ENCODE data around the gene TDRD15. TPM values are rescaled to one million over a fixed set of nuclear protein-coding genes. Genes with fewer than 3 reads are reported as not detected.
"Not testable (repeated sequence)": the region's sequence is repeated elsewhere in the genome, so short reads cannot be mapped to it uniquely, and the experiment has no call there.

Gene TDRD15
- total RNA-seq, 1 experiment from 2014 or later: not detected

DNA sequence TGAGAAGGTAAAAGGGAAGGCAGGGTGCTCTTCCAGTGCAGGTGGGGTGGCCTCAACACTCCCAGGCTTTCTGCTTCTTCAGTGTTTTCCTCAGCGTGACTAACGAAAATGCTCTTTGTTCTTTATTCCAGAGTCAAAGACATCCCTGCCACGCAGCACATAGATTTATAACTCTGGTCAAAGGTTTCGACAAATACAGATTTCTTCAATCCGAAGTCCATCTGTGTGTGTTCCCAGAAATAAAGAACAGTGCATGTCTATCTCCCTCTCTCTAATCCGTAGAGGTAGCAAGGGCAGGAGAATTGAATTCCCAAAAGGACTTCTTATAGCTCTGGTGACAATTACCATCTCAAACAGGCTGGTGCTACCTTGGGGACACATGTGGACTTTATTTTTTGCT is 26.4 kb upstream of the TDRD15 start:
- DNase-seq: no peak
- Histone ChIP-seq H3K27ac (ENCODE audit: low read length) (no peak overlapping the region), H3K9me2 (replicated peaks; ENCODE audit: insufficient read depth, low read length) (no peaks in the 10 kb centered on the region), H3K9ac (ENCODE audit: low read length) (no peak overlapping the region), H3K9me3 (ENCODE audit: low read length) (no peaks in the 10 kb centered on the region), H4K20me1 (ENCODE audit: insufficient read depth, low read depth, low read length) (no peaks in the 10 kb centered on the region), H3K36me3 (ENCODE audit: insufficient read depth, low read length) (no peaks in the 10 kb centered on the region), H3K27me3 (ENCODE audit: low read length) (no peaks in the 10 kb centered on the region), H3K4me1 (ENCODE audit: low read length) (no peaks in the 10 kb centered on the region), H3K79me2 (ENCODE audit: low read length) (no peaks in the 10 kb centered on the region), H3K4me3 (ENCODE audit: low read length) (no peak overlapping the region), H2AFZ (ENCODE audit: low read length) (no peak overlapping the region), H3K4me2 (ENCODE audit: low read depth, low read length, poor library complexity, severe bottlenecking) (no peak overlapping the region)

GRCh38 chr2:21098294-21098693 is 25.5 kb upstream of the TDRD15 start:
- no peak overlapping the region for H3K4me2 ChIP-seq (ENCODE audit: low read depth, low read length, poor library complexity, severe bottlenecking)
- DNase-seq: peak; percentile 10
- no peak overlapping the region for H3K4me3 ChIP-seq (ENCODE audit: low read length)
- H3K27ac ChIP-seq (ENCODE audit: low read length): no peak overlapping the region
- H2AFZ ChIP-seq (ENCODE audit: low read length): no peak overlapping the region
- H3K36me3 ChIP-seq (ENCODE audit: insufficient read depth, low read length): no peaks in the 10 kb centered on the region
- H3K4me1 ChIP-seq (ENCODE audit: low read length): no peaks in the 10 kb centered on the region
- H3K9ac ChIP-seq (ENCODE audit: low read length): no peak overlapping the region
- H4K20me1 ChIP-seq (ENCODE audit: insufficient read depth, low read depth, low read length): no peaks in the 10 kb centered on the region
- no peaks in the 10 kb centered on the region for H3K27me3 ChIP-seq (ENCODE audit: low read length)
- no peaks in the 10 kb centered on the region for H3K79me2 ChIP-seq (ENCODE audit: low read length)
- no peaks in the 10 kb centered on the region for H3K9me3 ChIP-seq (ENCODE audit: low read length)
- no peaks in the 10 kb centered on the region for H3K9me2 ChIP-seq (replicated peaks; ENCODE audit: insufficient read depth, low read length)

DNA sequence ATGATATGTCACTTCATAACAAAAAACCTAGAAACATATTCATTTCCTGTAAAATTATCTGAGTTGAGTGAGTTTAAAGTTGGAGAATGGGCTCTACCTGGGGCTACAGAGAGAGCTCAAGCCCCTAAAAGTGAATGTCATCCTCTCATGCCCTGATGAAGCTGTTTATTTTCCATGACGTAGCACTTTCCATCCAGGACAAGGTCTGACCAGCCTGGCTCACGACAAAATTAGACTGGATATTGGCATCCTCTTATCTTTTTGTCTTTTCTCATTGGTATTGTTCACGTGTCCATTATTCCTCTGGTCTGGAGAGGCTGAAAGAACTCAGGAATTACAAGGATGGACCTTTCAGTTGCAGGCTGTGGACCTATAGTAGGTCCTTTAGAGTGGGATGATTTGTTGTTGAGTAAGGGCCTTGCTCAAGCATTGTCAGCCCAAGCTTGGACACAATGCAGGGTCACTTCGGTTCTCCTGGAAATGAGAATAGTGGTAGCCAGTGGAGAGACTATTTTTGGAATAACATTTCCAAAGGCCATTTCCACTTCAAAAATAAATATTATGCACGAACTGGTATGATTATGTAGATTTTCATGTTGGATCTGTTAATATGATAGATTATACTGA is 24.4 kb upstream of the TDRD15 start:
- Histone ChIP-seq H3K4me1 (ENCODE audit: low read length) (no peaks in the 10 kb centered on the region), H3K36me3 (ENCODE audit: insufficient read depth, low read length) (no peaks in the 10 kb centered on the region), H3K79me2 (ENCODE audit: low read length) (no peaks in the 10 kb centered on the region), H2AFZ (ENCODE audit: low read length) (no peak overlapping the region), H3K9me3 (ENCODE audit: low read length) (no peaks in the 10 kb centered on the region), H3K9ac (ENCODE audit: low read length) (no peak overlapping the region), H3K27me3 (ENCODE audit: low read length) (no peaks in the 10 kb centered on the region), H3K4me2 (ENCODE audit: low read depth, low read length, poor library complexity, severe bottlenecking) (no peak overlapping the region), H3K27ac (ENCODE audit: low read length) (no peak overlapping the region), H4K20me1 (ENCODE audit: insufficient read depth, low read depth, low read length) (no peaks in the 10 kb centered on the region), H3K4me3 (ENCODE audit: low read length) (no peak overlapping the region), H3K9me2 (replicated peaks; ENCODE audit: insufficient read depth, low read length) (no peaks in the 10 kb centered on the region)
- peak; percentile 19 for DNase-seq

GRCh38 chr2:21101514-21102155 is 22.1 kb upstream of the TDRD15 start:
- not testable (repeated sequence) for H3K4me3 ChIP-seq (ENCODE audit: low read length); H3K36me3 ChIP-seq (ENCODE audit: insufficient read depth, low read length); H3K27me3 ChIP-seq (ENCODE audit: low read length); H3K9me2 ChIP-seq (replicated peaks; ENCODE audit: insufficient read depth, low read length); H3K4me1 ChIP-seq (ENCODE audit: low read length); H3K79me2 ChIP-seq (ENCODE audit: low read length); H3K9me3 ChIP-seq (ENCODE audit: low read length); H3K9ac ChIP-seq (ENCODE audit: low read length); DNase-seq; H2AFZ ChIP-seq (ENCODE audit: low read length); H4K20me1 ChIP-seq (ENCODE audit: insufficient read depth, low read depth, low read length); H3K27ac ChIP-seq (ENCODE audit: low read length); H3K4me2 ChIP-seq (ENCODE audit: low read depth, low read length, poor library complexity, severe bottlenecking)

DNA sequence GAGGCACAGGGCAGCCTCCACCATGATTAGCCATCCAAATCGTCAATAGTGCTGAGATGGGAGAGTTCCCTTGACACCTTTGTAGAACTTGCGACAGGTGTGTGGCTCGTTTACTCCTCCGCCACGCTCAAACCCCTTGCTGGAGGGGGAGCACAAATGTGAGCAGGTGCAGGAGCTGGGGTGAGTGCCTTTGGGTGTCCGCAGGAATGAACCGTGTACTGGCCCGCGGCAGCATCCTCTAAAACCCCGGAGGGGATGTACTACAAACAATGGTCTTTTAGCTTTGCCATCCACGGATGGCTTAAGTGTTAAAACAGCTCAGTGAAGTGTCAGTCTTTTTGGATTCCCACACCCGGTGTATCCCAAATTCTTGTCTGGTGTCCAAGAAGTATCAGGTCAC is 21.4 kb upstream of the TDRD15 start:
- Histone ChIP-seq H4K20me1 (ENCODE audit: insufficient read depth, low read depth, low read length) (no peaks in the 10 kb centered on the region), H3K36me3 (ENCODE audit: insufficient read depth, low read length) (no peaks in the 10 kb centered on the region), H3K79me2 (ENCODE audit: low read length) (no peaks in the 10 kb centered on the region), H3K27ac (ENCODE audit: low read length) (no peak overlapping the region), H3K27me3 (ENCODE audit: low read length) (no peaks in the 10 kb centered on the region), H3K9me2 (replicated peaks; ENCODE audit: insufficient read depth, low read length) (no peaks in the 10 kb centered on the region), H3K4me2 (ENCODE audit: low read depth, low read length, poor library complexity, severe bottlenecking) (no peak overlapping the region), H3K9ac (ENCODE audit: low read length) (no peak overlapping the region), H3K4me3 (ENCODE audit: low read length) (no peak overlapping the region), H3K9me3 (ENCODE audit: low read length) (no peaks in the 10 kb centered on the region), H2AFZ (ENCODE audit: low read length) (no peak overlapping the region), H3K4me1 (ENCODE audit: low read length) (no peaks in the 10 kb centered on the region)
- peak; percentile 5 for DNase-seq

- Histone ChIP-seq H3K27ac (ENCODE audit: low read length) (no peak overlapping the region), H3K4me3 (ENCODE audit: low read length) (no peak overlapping the region), H3K79me2 (ENCODE audit: low read length) (no peaks in the 10 kb centered on the region), H3K9me2 (replicated peaks; ENCODE audit: insufficient read depth, low read length) (no peaks in the 10 kb centered on the region), H3K36me3 (ENCODE audit: insufficient read depth, low read length) (no peaks in the 10 kb centered on the region), H2AFZ (ENCODE audit: low read length) (no peak overlapping the region), H3K9ac (ENCODE audit: low read length) (no peak overlapping the region), H3K9me3 (ENCODE audit: low read length) (no peaks in the 10 kb centered on the region), H3K4me1 (ENCODE audit: low read length) (0 out of 2 replicates have a peak, but pooled peaks cover 3% of the 10 kb centered on the region), H3K4me2 (ENCODE audit: low read depth, low read length, poor library complexity, severe bottlenecking) (no peak overlapping the region), H4K20me1 (ENCODE audit: insufficient read depth, low read depth, low read length) (no peaks in the 10 kb centered on the region), H3K27me3 (ENCODE audit: low read length) (no peaks in the 10 kb centered on the region)
- DNase-seq: peak; percentile 24
Measured at GRCh38 chr2:21103274-21103891, 20.4 kb upstream of the TDRD15 start.

- Histone ChIP-seq H3K9me3 (ENCODE audit: low read length) (no peaks in the 10 kb centered on the region), H3K4me2 (ENCODE audit: low read depth, low read length, poor library complexity, severe bottlenecking) (no peak overlapping the region), H3K9me2 (replicated peaks; ENCODE audit: insufficient read depth, low read length) (no peaks in the 10 kb centered on the region), H2AFZ (ENCODE audit: low read length) (no peak overlapping the region), H3K4me1 (ENCODE audit: low read length) (0 out of 2 replicates have a peak, but pooled peaks cover 3% of the 10 kb centered on the region), H3K4me3 (ENCODE audit: low read length) (no peak overlapping the region), H3K27ac (ENCODE audit: low read length) (no peak overlapping the region), H3K79me2 (ENCODE audit: low read length) (no peaks in the 10 kb centered on the region), H3K27me3 (ENCODE audit: low read length) (no peaks in the 10 kb centered on the region), H3K9ac (ENCODE audit: low read length) (no peak overlapping the region), H4K20me1 (ENCODE audit: insufficient read depth, low read depth, low read length) (no peaks in the 10 kb centered on the region), H3K36me3 (ENCODE audit: insufficient read depth, low read length) (no peaks in the 10 kb centered on the region)
- DNase-seq: no peak
Measured at GRCh38 chr2:21104030-21104660, 19.6 kb upstream of the TDRD15 start.

GRCh38 chr2:21111012-21111411 is 12.8 kb upstream of the TDRD15 start:
- no peaks in the 10 kb centered on the region for H3K36me3 ChIP-seq (ENCODE audit: insufficient read depth, low read length)
- H3K27ac ChIP-seq (ENCODE audit: low read length): no peak overlapping the region
- no peaks in the 10 kb centered on the region for H3K9me2 ChIP-seq (replicated peaks; ENCODE audit: insufficient read depth, low read length)
- H3K79me2 ChIP-seq (ENCODE audit: low read length): no peaks in the 10 kb centered on the region
- peaks cover 3% of the 10 kb centered on the region; the same call in 1 of the 2 replicates for H3K4me1 ChIP-seq (ENCODE audit: low read length)
- H3K4me3 ChIP-seq (ENCODE audit: low read length): no peak overlapping the region
- no peak overlapping the region for H3K4me2 ChIP-seq (ENCODE audit: low read depth, low read length, poor library complexity, severe bottlenecking)
- no peak overlapping the region for H2AFZ ChIP-seq (ENCODE audit: low read length)
- no peaks in the 10 kb centered on the region for H3K27me3 ChIP-seq (ENCODE audit: low read length)
- DNase-seq: no peak
- no peak overlapping the region for H3K9ac ChIP-seq (ENCODE audit: low read length)
- H4K20me1 ChIP-seq (ENCODE audit: insufficient read depth, low read depth, low read length): no peaks in the 10 kb centered on the region
- H3K9me3 ChIP-seq (ENCODE audit: low read length): no peaks in the 10 kb centered on the region
